ENCODE measurements around the gene NRP2. TPM values are rescaled to one million over a fixed set of nuclear protein-coding genes. Genes with fewer than 3 reads are reported as not detected.

Gene NRP2
- total RNA-seq, 1 experiment from 2014 or later, result 69.1 TPM

DNA sequence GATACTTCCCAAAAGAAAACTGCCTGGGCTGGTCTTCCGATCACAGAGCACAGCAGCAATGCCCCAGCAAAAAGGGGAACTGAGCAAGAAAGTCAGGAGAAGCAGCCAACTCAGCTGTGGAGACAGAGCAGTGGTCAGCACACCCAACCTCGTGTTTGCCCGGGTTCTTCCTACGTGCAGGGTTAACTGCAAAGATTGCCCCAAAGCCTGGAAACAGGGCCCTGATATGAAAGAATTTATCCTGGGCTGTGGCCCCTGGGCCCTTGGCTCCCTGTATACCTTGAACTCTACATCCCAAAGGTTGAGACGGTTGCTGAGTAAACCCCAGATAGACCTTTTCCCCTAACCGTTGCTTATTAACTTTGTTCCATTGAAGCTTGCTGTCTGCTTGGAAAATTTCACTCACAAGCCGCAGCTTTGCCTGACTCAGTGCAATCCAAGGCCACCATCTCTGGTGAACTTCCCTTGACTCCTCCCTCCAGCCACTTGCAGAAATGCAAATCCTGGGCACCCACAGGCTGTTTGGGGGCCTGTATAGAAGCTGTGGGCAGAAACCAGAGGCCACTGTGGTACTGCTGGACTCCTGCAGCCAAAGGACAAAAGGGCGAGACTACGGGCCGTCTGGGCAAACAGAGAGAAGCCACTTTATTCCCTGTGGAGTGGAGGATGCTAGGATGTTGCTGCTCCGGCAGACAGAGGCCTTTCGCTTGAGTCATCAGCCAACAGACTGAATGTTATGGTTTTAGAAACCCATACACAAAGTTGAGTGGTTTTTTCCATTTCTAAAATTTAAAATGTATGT is 18.2 kb downstream of the NRP2 start:
- in situ Hi-C loops (cut with HindIII; ENCODE audit: low pct_unique_long_range_greater_than_20kb, low sequenced_read_pairs), result loop anchor here (5.0 kb wide), 1 partner anchor 52 kb away; no protein-coding TSS in a partner anchor
- DNase-seq (ENCODE audit: low read depth), result peak; percentile 95

DNA sequence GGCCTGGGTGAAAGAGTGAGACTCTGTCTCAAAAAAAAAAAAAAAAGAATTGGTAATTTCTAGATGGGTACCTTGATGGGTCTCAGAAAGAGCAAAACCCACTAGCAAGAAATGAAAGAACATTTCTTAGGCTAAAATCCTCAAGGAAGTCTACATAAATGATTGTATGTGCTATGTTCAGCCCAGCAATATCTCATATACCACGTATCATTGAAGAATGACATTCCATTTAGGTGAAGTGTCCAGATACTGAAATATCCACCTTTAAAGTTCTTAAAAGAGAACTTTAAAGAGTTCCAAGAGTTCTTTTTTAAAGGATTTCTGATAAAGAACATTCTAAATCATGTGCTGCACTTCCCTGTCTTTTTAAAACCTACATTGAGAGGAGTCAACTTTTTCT is 19.2 kb downstream of the NRP2 start:
- in situ Hi-C loops (cut with HindIII; ENCODE audit: low pct_unique_long_range_greater_than_20kb, low sequenced_read_pairs), result loop anchor here (5.0 kb wide), 1 partner anchor 51 kb away; no protein-coding TSS in a partner anchor
- DNase-seq (ENCODE audit: low read depth), result no peak

DNA sequence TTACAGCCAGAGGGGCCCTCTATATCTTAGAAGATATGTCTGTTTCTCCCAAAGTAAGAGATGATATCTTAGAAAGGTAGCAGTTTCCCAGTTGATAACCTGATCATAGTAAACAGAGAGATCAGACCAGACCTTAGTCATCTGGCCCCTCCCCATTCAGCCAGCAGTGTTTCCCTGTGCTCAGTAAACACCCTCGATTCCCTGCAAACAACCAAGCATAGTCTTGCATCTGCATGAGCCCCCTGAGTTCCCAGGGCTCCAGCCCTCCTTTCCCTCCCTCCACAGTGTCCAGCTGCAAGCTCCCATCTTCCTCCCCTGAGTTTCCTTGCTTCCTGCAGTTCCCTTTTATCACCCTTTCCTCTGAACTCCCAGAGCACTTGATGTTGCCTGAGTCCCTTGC is 20.3 kb downstream of the NRP2 start:
- in situ Hi-C loops (cut with HindIII; ENCODE audit: low pct_unique_long_range_greater_than_20kb, low sequenced_read_pairs), result loop anchor here (5.0 kb wide), 1 partner anchor 50 kb away; no protein-coding TSS in a partner anchor

DNA sequence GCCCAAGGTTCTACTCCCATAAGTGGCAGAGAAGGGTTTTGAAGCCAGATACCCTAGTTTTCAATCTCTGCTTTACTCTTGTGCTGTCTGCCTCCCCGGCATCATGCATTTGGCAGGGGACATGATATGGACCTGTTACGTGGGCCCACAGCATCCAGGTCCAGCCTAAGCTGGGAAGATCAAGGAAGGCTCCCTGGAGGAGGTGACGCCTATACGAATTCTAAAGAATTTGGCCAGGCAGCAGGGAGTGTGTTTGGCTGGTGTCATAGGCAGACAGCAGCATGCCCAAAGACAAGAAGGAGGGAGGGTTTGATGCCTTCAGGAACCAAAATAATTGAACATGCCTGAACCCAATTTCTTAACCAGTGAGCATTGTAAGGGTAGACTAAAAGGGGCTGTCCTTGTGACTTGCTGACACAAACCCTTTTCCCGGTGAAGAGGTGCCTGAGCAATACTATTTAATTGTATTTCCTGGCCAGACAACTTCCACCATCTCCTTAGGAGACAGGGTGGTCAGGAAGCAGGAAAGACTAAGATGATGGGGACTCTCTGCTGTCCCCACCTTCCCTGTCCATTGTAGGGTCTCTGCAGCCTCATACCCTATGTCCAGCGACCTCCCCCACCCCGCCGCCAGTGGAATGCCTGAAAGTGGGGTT is 21.3 kb downstream of the NRP2 start:
- in situ Hi-C loops (cut with HindIII; ENCODE audit: low pct_unique_long_range_greater_than_20kb, low sequenced_read_pairs), result loop anchor here (5.0 kb wide), 1 partner anchor 49 kb away; no protein-coding TSS in a partner anchor
- DNase-seq (ENCODE audit: low read depth), result no peak

More for the DNA sequence above, 20.3 kb downstream of the NRP2 start:
- DNase-seq (ENCODE audit: low read depth), result peak; percentile 51

DNA sequence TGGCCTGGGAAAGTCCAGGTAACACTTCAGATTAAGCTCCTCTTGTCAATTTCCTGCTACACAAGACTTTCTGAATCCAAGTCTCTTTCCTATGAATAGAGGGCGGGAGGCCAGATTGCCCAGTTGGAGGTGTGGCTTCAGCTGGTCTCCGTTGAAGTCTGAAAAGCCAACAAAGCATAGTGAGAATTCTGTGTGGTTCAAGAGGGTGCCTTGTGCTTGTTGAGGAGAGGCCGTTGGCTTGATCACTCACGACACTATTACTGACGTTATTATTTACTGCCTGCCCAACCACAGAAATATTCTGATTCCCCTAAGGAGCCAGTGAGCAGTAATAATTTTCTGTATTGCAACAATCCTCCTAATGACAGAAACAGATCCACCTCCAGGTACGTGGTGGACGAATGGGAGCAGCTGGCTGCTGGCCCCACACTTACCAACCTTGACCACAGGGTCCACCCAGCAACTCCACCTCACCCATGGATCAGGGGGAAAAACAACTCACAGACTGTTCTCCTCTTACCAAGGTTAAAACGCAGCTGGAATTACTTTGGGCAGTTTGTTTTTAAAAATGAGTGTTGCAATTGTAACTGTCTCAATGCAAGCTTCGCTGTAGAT is 21.9 kb downstream of the NRP2 start:
- in situ Hi-C loops (cut with HindIII; ENCODE audit: low pct_unique_long_range_greater_than_20kb, low sequenced_read_pairs), result loop anchor here (5.0 kb wide), 1 partner anchor 48 kb away; no protein-coding TSS in a partner anchor
- DNase-seq (ENCODE audit: low read depth), result peak; percentile 89

DNA sequence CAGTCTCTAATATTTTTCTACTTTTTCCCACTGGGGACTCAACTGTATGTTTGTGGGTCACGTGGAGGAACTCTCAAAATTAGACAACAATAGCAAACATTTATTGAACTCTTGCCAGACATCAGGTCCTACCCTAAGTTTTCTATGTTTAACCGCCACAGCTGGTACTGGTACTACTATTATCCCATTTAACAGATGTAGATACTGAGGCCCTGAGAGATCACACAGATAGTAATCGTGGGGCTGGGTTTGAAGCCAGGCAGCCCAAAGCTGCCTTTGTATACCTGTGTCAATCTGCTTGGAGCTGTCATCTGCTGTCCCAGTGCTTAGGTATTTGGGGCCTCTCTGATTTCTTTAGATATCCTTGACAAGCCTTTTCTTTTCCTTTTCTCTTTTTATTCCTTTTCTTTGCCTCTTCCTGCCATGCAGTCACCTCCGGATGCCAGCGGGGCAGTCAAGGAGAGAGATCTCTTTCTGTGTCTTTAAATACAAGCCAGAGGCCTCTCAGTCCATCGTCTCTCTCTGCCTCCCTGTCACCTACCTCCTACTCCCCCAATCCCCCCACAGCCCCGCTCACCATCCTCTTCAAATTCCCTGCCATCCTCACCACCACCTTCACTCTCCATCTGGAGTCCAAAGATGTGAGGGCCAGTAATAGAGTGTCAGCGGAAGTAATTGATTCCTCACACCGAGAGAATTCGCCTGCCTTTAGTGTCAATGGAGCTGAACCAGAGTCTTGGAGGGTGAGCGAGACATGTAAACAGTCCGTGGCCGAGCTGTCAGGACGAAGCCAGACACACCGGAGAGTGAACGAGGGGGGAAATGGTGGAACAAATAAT is 23.4 kb downstream of the NRP2 start:
- in situ Hi-C loops (cut with HindIII; ENCODE audit: low pct_unique_long_range_greater_than_20kb, low sequenced_read_pairs), result no loop called here
- DNase-seq (ENCODE audit: low read depth), result peak; percentile 60

DNA sequence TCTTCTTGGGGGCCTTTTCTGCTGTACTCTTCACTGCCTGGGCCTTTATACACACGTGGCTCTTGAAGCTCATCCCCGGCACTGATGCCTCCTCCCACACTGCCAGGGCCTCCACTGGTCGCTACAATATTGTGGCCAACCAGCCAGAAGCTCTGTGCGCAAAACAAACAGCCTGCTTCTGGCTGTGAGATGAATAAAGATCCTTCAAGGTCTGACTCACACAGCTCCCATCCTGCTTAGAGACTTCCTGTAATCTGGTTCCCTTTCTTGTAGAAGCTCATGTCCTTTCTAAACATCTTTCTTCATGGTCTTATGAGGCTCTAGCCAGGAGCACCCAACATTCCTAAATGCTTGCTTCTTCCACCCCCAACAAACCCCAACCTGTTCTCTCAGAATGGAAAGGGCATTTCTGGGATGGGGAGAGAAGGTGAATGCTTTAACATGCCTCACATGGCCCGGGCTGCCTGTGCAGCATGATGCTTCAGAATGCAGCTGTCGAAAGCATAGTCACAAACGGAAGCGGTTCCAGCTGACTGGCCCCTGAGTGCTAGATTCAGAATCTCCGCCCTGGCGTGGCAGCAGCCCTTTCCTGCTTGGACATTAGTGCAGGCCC is 24.6 kb downstream of the NRP2 start:
- DNase-seq (ENCODE audit: low read depth), result peak; percentile 94
- in situ Hi-C loops (cut with HindIII; ENCODE audit: low pct_unique_long_range_greater_than_20kb, low sequenced_read_pairs), result no loop called here

DNA sequence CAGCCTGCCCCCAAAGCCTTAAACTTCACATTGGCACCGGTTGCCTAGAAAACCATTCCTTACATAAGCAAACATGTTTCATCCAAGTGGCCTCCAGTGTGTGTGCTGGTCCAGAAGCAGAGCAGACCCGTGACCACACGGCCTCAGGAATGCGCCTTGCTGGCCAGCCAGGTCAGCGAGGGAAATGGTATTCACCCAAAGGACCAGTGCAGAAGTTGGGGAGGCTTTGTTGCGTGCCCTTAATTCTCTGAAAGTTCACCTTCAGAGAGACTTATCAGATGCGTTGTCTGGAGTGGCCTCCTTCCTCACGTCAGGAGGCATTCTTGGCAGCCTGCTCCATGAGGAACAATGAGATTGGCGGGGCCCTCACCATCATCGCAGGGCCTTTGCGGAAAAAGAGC is 25.9 kb downstream of the NRP2 start:
- no peak for DNase-seq (ENCODE audit: low read depth)
- in situ Hi-C loops (cut with HindIII; ENCODE audit: low pct_unique_long_range_greater_than_20kb, low sequenced_read_pairs), result no loop called here

DNA sequence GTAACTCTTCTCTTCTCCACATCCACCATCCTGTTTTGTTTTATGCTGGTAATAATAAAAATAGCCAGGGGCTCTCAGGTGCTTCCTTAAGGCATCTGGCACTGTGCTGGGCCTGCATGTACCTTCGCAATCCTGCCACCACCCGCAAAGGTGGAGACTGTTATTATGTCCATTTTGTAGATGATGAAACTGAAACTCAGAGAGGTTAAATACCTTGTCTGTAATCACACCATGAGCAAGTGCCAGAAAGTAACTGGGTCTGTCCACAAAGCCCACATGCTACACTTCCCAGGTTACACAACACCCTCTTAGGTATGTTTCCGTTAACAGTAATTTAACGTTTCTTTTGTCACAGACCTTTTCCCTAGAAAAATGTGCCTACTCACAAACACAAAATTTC is 27.0 kb downstream of the NRP2 start:
- DNase-seq (ENCODE audit: low read depth), result no peak
- in situ Hi-C loops (cut with HindIII; ENCODE audit: low pct_unique_long_range_greater_than_20kb, low sequenced_read_pairs), result no loop called here

DNA sequence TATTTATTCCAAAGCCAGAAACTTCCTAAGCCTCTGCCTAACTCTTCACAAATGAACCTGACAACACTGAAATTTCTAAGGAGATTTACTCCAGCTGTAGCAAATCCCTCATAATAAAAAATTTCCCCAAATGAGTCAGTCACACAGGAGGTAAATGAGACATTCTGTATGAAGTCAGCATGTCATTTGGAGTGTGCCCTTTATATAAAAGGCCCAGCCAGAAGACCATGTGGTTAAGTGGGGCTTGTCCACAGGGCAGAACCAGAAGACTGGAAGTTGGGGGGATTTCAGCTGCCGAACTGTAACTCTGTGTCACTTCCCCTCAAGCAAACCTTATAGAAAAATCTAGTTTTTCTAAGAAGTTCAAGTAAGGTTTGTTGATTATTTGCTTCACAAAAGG is 30.2 kb downstream of the NRP2 start:
- peak; percentile 64 for DNase-seq (ENCODE audit: low read depth)
- in situ Hi-C loops (cut with HindIII; ENCODE audit: low pct_unique_long_range_greater_than_20kb, low sequenced_read_pairs), result no loop called here

DNA sequence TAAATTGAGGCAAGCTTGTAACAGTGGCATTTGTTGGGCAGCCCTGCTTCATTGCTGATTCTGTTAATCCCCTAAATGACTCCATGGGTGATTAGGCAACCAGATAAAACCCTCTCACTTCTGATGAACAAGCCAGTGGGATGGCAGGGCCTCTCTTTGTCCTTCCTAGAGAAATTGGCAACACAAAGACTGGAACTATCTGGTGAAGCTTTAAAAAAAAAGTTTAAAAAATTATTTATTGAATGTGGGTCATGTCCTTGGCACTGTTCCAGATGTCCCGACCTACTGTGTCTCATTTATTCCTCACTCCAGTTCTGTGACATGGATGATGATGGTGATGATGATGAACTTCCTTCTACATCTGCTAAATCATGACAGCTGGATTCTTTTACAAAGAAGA is 30.8 kb downstream of the NRP2 start:
- in situ Hi-C loops (cut with HindIII; ENCODE audit: low pct_unique_long_range_greater_than_20kb, low sequenced_read_pairs), result no loop called here
- DNase-seq (ENCODE audit: low read depth), result no peak

DNA sequence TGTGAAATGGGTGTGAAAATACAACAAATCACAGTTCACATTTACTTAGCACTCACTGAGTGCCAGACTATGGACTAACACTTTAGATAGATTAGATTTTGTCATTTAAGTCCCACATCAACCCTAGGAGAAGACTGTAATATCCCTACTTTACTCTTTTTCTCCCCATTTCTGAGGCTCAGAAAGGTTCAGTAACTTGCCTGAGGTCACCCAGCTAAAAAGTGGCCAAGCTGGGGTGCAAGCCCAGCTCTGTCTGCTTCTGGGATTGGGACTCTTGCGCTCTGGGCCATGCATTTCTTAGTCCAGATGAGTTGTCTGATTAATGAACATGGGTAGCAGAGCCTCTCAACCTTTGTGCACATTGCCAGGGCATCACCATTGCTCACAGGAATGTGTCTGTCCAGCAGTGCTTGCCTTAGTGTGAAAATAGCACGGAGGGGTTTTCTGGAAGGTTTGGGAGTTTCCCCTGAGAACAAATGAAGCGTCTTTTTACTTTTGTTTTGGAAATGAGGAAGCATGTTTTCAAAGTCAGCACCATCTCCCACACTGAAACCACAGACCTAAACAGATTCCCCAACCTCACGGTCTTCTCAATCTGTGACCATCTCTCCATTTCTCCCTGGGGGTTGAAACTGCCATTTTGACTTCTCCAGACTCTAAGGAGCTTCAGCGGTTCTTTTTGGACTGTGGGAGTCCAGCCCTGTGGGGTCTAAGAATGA is 31.9 kb downstream of the NRP2 start:
- peak; percentile 76 for DNase-seq (ENCODE audit: low read depth)
- in situ Hi-C loops (cut with HindIII; ENCODE audit: low pct_unique_long_range_greater_than_20kb, low sequenced_read_pairs), result no loop called here

DNA sequence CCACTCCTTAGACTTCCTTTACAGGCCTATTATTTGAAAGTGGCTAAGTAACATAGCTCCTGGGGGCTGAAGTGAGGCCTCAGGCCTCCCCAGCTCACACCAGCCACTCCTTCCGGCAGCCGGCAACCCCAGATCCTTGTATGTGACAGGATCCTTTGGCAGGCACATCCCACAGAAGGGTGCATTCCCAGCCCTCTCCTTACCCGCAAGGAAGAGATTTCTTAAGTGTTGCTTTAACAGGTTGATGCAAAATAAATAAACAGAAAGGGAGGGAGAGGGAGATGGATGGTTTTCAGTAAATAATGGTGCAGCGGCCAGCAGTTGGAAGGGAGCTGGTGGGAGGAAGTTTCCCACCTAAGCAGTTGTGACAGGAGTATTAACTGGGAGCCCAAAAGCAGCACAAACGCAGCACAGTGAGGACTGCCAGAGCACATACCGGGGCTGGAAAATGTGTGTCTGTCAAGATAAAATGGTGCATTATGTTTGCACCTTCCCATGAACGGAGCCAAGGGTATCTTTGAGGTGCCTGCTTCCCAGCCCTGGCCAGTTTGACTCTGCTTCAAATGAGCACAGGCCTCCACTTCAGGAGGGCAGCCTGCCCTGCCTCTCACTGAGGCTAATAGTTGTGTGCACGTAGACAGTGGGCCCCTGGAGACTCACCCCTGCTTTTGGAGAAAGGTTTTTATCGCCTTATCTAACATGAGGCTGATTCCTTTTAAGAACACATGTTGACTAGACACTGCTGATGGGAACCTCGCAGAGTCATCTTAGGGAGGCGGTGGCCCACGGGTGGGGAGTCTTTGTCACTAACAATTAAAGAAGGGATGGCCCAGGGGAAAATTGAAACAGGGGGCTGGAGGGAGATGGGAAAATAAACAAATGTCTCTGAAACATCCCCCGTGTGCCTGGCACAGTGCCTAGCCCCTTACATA is 32.8 kb downstream of the NRP2 start:
- no peak for DNase-seq (ENCODE audit: low read depth)

DNA sequence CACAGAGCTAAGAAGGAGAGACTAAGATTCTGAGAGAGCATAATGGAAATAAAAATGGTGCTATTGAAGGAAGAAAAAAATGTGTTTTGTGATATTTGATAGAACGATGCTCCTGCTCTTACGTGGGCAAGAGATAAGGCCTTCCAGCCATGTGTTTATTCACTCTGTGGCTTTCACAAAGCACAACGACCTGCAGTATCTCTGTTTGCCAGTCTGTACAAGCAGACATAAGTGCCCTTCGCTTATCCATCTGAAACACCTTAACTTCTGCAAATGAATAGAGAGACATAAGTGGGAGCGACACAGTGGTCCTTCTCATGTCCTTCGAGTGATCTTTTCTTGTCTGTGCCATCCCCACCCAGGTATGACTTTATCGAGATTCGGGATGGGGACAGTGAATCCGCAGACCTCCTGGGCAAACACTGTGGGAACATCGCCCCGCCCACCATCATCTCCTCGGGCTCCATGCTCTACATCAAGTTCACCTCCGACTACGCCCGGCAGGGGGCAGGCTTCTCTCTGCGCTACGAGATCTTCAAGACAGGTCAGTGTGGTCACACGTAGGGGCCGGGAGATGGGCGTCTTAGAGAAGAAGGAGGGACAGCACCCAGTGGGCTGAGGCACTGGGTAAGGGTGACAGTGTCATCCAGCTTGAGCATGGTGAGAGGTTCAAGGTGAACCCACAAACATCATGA is 33.7 kb downstream of the NRP2 start:
- in situ Hi-C loops (cut with HindIII; ENCODE audit: low pct_unique_long_range_greater_than_20kb, low sequenced_read_pairs), result no loop called here
- no peak for DNase-seq (ENCODE audit: low read depth)

More for the DNA sequence above, 32.8 kb downstream of the NRP2 start:
- in situ Hi-C loops (cut with HindIII; ENCODE audit: low pct_unique_long_range_greater_than_20kb, low sequenced_read_pairs), result no loop called here

DNA sequence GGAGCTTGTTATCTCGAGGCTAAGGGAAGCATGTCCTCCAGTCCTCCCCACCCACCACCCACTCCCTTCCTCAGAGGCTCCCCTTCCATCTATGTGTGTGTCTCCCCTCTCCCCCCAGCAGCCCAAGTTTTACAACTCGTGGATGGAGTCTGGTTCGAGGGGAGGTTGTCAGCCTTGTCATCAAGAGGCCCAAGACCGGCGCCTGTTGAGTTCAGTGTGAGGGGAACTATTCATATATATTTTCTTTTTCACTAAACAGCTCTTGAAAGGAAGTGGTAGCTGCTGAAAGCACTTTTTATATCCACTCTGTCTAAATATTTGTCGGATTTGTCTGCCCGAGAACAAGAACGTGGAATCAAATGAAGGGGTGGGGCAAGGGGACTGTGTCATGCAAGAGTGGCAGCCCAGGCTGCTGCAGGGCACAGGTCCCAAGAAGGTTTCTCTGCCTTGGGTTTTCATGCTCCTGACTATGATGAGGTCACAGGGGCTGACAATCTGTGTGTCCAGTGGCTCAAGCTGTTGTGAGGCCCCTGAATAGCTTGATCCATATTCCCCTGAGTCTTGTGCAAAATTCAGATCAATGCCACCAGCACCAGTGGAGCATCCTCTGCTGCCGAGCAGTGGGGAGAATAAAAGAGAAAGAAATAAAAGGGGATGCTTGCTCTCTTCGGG is 35.0 kb downstream of the NRP2 start:
- DNase-seq (ENCODE audit: low read depth), result no peak
- in situ Hi-C loops (cut with HindIII; ENCODE audit: low pct_unique_long_range_greater_than_20kb, low sequenced_read_pairs), result no loop called here
